ENCODE results near the gene QARS1.

Gene QARS1

GRCh38 chr3:49104427-49105291 is at the start of gene QARS1:
Gene QARS1, minus strand, starts transcription at chr3:49104757. Its CDS starts 24 bp downstream, at chr3:49104733.
- H3K4me1 Mint-ChIP-seq, result peaks cover 44% of the 10 kb centered on the region
- peak within 1 kb of the TSS; percentile 92 to 100 for H3K4me3 Mint-ChIP-seq

GRCh38 chr3:49153349-49153912 is 48.9 kb upstream of the QARS1 start:
- Mint-ChIP-seq H3K4me3 (no peak overlapping the region), H3K4me1 (peaks cover 6% of the 10 kb centered on the region), H3K27ac (no peak overlapping the region), H3K9me3 (no peaks in the 10 kb centered on the region), H3K27me3 (no peaks in the 10 kb centered on the region)
- ATAC-seq, result no peak
- DNase-seq, result no peak

More at GRCh38 chr3:49104427-49105291, at the start of gene QARS1:
- peak; percentile 98 for ATAC-seq
- DNase-seq, result peak; percentile 84 to 89
- Mint-ChIP-seq H3K9me3 (no peaks in the 10 kb centered on the region), H3K27me3 (no peaks in the 10 kb centered on the region), H3K27ac (peak within 1 kb of the TSS; percentile 99 to 100)

GRCh38 chr3:49151610-49152009 is 47.1 kb upstream of the QARS1 start:
- no peaks in the 10 kb centered on the region for H3K4me1 Mint-ChIP-seq
- DNase-seq, result no peak
- H3K27ac Mint-ChIP-seq, result peak overlapping the region; percentile 8 to 81
- no peaks in the 10 kb centered on the region for H3K27me3 Mint-ChIP-seq
- no peaks in the 10 kb centered on the region for H3K9me3 Mint-ChIP-seq
- H3K4me3 Mint-ChIP-seq, result no peak overlapping the region
- ATAC-seq, result no peak

GRCh38 chr3:49148159-49148558 is 43.6 kb upstream of the QARS1 start:
- no peak overlapping the region for H3K4me3 Mint-ChIP-seq
- DNase-seq (no peak), ATAC-seq (no peak)
- no peaks in the 10 kb centered on the region for H3K4me1 Mint-ChIP-seq
- H3K9me3 Mint-ChIP-seq, result no peaks in the 10 kb centered on the region
- no peak overlapping the region for H3K27ac Mint-ChIP-seq
- H3K27me3 Mint-ChIP-seq, result no peaks in the 10 kb centered on the region

GRCh38 chr3:49140080-49140479 is 35.5 kb upstream of the QARS1 start:
- Mint-ChIP-seq H3K9me3 (no peaks in the 10 kb centered on the region), H3K4me1 (no peaks in the 10 kb centered on the region), H3K27me3 (peaks cover 12% of the 10 kb centered on the region), H3K27ac (peak overlapping the region in 1 of 2 donors; percentile 5), H3K4me3 (no peak overlapping the region)
- DNase-seq (no peak), ATAC-seq (no peak)

GRCh38 chr3:49135499-49135898 is 30.9 kb upstream of the QARS1 start:
- ATAC-seq (no peak), DNase-seq (no peak)
- H3K4me1 Mint-ChIP-seq, result peaks cover 8% of the 10 kb centered on the region
- peaks cover 32% of the 10 kb centered on the region for H3K27me3 Mint-ChIP-seq
- no peak overlapping the region for H3K27ac Mint-ChIP-seq
- H3K9me3 Mint-ChIP-seq, result no peaks in the 10 kb centered on the region
- H3K4me3 Mint-ChIP-seq, result no peak overlapping the region

- peaks cover 32% of the 10 kb centered on the region for H3K27me3 Mint-ChIP-seq
Observed at GRCh38 chr3:49134471-49135265, 30.1 kb upstream of the QARS1 start.

GRCh38 chr3:49133226-49133951 is 28.8 kb upstream of the QARS1 start:
- no peak for ATAC-seq
- DNase-seq, result no peak
- Mint-ChIP-seq H3K4me1 (peaks cover 8% of the 10 kb centered on the region), H3K4me3 (peak overlapping the region in 1 of 2 donors; percentile 48), H3K27me3 (peaks cover 32% of the 10 kb centered on the region), H3K9me3 (no peaks in the 10 kb centered on the region), H3K27ac (peak overlapping the region in 1 of 2 donors; percentile 87)

More at GRCh38 chr3:49134471-49135265, 30.1 kb upstream of the QARS1 start:
- no peak overlapping the region for H3K27ac Mint-ChIP-seq
- ATAC-seq (no peak), DNase-seq (no peak)
- peaks cover 8% of the 10 kb centered on the region for H3K4me1 Mint-ChIP-seq
- H3K4me3 Mint-ChIP-seq, result no peak overlapping the region
- H3K9me3 Mint-ChIP-seq, result no peaks in the 10 kb centered on the region

- Mint-ChIP-seq H3K27ac (peak within 1 kb of the TSS in 1 of 2 donors; percentile 87), H3K4me1 (peaks cover 8% of the 10 kb centered on the region), H3K4me3 (peak within 1 kb of the TSS in 1 of 2 donors; percentile 48), H3K9me3 (no peaks in the 10 kb centered on the region), H3K27me3 (peaks cover 29% of the 10 kb centered on the region)
- DNase-seq (no peak), ATAC-seq (no peak)
Observed at GRCh38 chr3:49132437-49133225, 28.1 kb upstream of the QARS1 start, which contains the start of gene LAMB2. Gene LAMB2, minus strand, starts transcription at chr3:49133050. Its CDS starts 183 bp downstream, at chr3:49132867.

GRCh38 chr3:49132073-49132436 is 27.5 kb upstream of the QARS1 start:
- H3K27ac Mint-ChIP-seq, result no peak overlapping the region
- no peaks in the 10 kb centered on the region for H3K9me3 Mint-ChIP-seq
- H3K4me3 Mint-ChIP-seq, result no peak overlapping the region
- DNase-seq, result no peak
- ATAC-seq, result no peak
- peaks cover 8% of the 10 kb centered on the region for H3K4me1 Mint-ChIP-seq
- H3K27me3 Mint-ChIP-seq, result peaks cover 24% of the 10 kb centered on the region

- H3K4me3 Mint-ChIP-seq, result no peak overlapping the region
Observed at GRCh38 chr3:49131576-49131975, 27.0 kb upstream of the QARS1 start.

GRCh38 chr3:49131040-49131439 is 26.5 kb upstream of the QARS1 start:
- Mint-ChIP-seq H3K9me3 (no peaks in the 10 kb centered on the region), H3K27me3 (peaks cover 24% of the 10 kb centered on the region), H3K27ac (no peak overlapping the region), H3K4me3 (no peak overlapping the region), H3K4me1 (peaks cover 8% of the 10 kb centered on the region)
- no peak for ATAC-seq
- no peak for DNase-seq

More at GRCh38 chr3:49131576-49131975, 27.0 kb upstream of the QARS1 start:
- Mint-ChIP-seq H3K4me1 (peaks cover 8% of the 10 kb centered on the region), H3K27me3 (peaks cover 24% of the 10 kb centered on the region), H3K27ac (no peak overlapping the region), H3K9me3 (no peaks in the 10 kb centered on the region)
- DNase-seq (no peak), ATAC-seq (no peak)

GRCh38 chr3:49124991-49125670 is 20.6 kb upstream of the QARS1 start:
- ATAC-seq, result no peak
- peaks cover 20% of the 10 kb centered on the region for H3K4me1 Mint-ChIP-seq
- H3K4me3 Mint-ChIP-seq, result no peak overlapping the region
- no peak overlapping the region for H3K27ac Mint-ChIP-seq
- no peak for DNase-seq
- no peaks in the 10 kb centered on the region for H3K9me3 Mint-ChIP-seq
- no peaks in the 10 kb centered on the region for H3K27me3 Mint-ChIP-seq

- ATAC-seq, result no peak
- no peaks in the 10 kb centered on the region for H3K27me3 Mint-ChIP-seq
- no peak overlapping the region for H3K4me3 Mint-ChIP-seq
- no peak overlapping the region for H3K27ac Mint-ChIP-seq
- H3K9me3 Mint-ChIP-seq, result no peaks in the 10 kb centered on the region
- peaks cover 29% of the 10 kb centered on the region for H3K4me1 Mint-ChIP-seq
- DNase-seq, result no peak
Observed at GRCh38 chr3:49124203-49124602, 19.6 kb upstream of the QARS1 start.

All from stimulated activated naive CD8-positive, alpha-beta T cell treated with anti-CD3 and anti-CD28 coated beads, Interleukin-15, amount 100 ng/mL, for 72 hours (primary cell).